Lower leg skin (tissue), 4 donors: Measurements from ENCODE around the gene IL1R2. TPM values are rescaled to one million over a fixed set of nuclear protein-coding genes. Genes with fewer than 3 reads are reported as not detected.

Source experiments
- DNase-seq, 2 donors: peaks; one replicate each; pipeline ENCODE4 v3.0.0-alpha.2; 2019; ENCODE audit warnings: low spot score in 2 of 2
- H3K4me3 ChIP-seq: fragments of 200-600 bp; sonication (generic); 2 replicates; pipeline ENCODE4 v1.5.1; 2017; ENCODE audit warnings: mild to moderate bottlenecking, low read depth; ENCODE audit not compliant: poor library complexity, severe bottlenecking
- CTCF ChIP-seq, 3 donors: fragments of 450-650 bp; IDR thresholded peaks; one replicate each; pipeline ENCODE4 v1.5.1; 2016; ENCODE audit warnings: antibody characterized with exemption in 3 of 3, mild to moderate bottlenecking in 3 of 3, moderate library complexity in 2 of 3
- POLR2A ChIP-seq, 2 donors: fragments of 450-650 bp; IDR thresholded peaks; one replicate each; pipeline ENCODE4 v1.6.1; 2016 to 2017; ENCODE audit warnings: antibody characterized with exemption in 2 of 2, mild to moderate bottlenecking in 1 of 2, moderate library complexity in 1 of 2
- WGBS, 2 donors: methylation state at CpG; one replicate each; pipeline ENCODE4 v1.1.5; 2018; 5-methylcytosine and 5-hydroxymethylcytosine counted together
- intact Hi-C: fragments of 100-400 bp; cut with DNase I; formaldehyde crosslinking; loops from one replicate; pipeline ENCODE4 v1.15.0; 2023; ENCODE audit warnings: low total_unique reads
- total RNA-seq, 4 donors: library from RNA; depleted of rRNA; stranded (reverse); fragments of >200 nt; gene quantifications; one replicate each; pipeline ENCODE4 v1.1.0, GENCODE V29; 2016

The IL1R2 gene
- total RNA-seq, 4 donors from 2014 or later: 58.4 to 106 (median 68.7) TPM

GRCh38 chr2:102005449-102005848, 13.7 kb downstream of the IL1R2 start:
- H3K4me3 ChIP-seq: no peak overlapping the region
- DNase-seq: no peak
- no peak for TF ChIP-seq CTCF (IDR thresholded peaks at IDR 0.05)
- no peak for TF ChIP-seq POLR2A (IDR thresholded peaks at IDR 0.05)
- intact Hi-C loops: no loop called here
- 95% methylated on average over 4 of the region's 4 CpGs for WGBS, 2 donors

- no peak for TF ChIP-seq CTCF (IDR thresholded peaks at IDR 0.05)
- no peak for TF ChIP-seq POLR2A (IDR thresholded peaks at IDR 0.05)
- no peak overlapping the region for H3K4me3 ChIP-seq
- intact Hi-C loops: no loop called here
- DNase-seq: no peak
- 57 to 60% methylated on average over 11 to 15 of the region's 15 CpGs for WGBS, 2 donors
Measured at GRCh38 chr2:102005989-102006885, 14.5 kb downstream of the IL1R2 start.

- intact Hi-C loops: no loop called here
- WGBS, 2 donors: 76 to 78% methylated on average over 9 to 11 of the region's 11 CpGs
- TF ChIP-seq CTCF (IDR thresholded peaks at IDR 0.05): no peak
- TF ChIP-seq POLR2A (IDR thresholded peaks at IDR 0.05): no peak
Measured at GRCh38 chr2:102006886-102007278, 15.1 kb downstream of the IL1R2 start.

GRCh38 chr2:102008490-102008889, 16.7 kb downstream of the IL1R2 start:
- intact Hi-C loops: no loop called here
- H3K4me3 ChIP-seq: no peak overlapping the region
- no peak for TF ChIP-seq POLR2A (IDR thresholded peaks at IDR 0.05)
- TF ChIP-seq CTCF (IDR thresholded peaks at IDR 0.05): no peak
- DNase-seq: no peak
- WGBS, 2 donors: 78 to 84% methylated on average over 12 of the region's 12 CpGs

More at GRCh38 chr2:102006886-102007278, 15.1 kb downstream of the IL1R2 start:
- no peak for DNase-seq
- no peak overlapping the region for H3K4me3 ChIP-seq

GRCh38 chr2:102009557-102009956, 17.8 kb downstream of the IL1R2 start:
- DNase-seq: no peak
- 83 to 89% methylated on average over 9 to 10 of the region's 10 CpGs for WGBS, 2 donors
- no peak for TF ChIP-seq CTCF (IDR thresholded peaks at IDR 0.05)
- no peak for TF ChIP-seq POLR2A (IDR thresholded peaks at IDR 0.05)
- intact Hi-C loops: no loop called here
- H3K4me3 ChIP-seq: no peak overlapping the region
